T follicular helper cell (primary cell): Measurements from ENCODE around the gene TMEM204.

ENCODE experiments used
- DNase-seq: peaks from one replicate; pipeline ENCODE4 v3.0.0-alpha.2; 2020; ENCODE audit warnings: low read depth
- total RNA-seq, 2 experiments: gene quantifications; one replicate each; lab custom pipeline; 2026; lab: John Stamatoyannopoulos, UW

Gene TMEM204
- total RNA-seq = 15.1 to 122 reads per million in 2 experiments

DNA sequence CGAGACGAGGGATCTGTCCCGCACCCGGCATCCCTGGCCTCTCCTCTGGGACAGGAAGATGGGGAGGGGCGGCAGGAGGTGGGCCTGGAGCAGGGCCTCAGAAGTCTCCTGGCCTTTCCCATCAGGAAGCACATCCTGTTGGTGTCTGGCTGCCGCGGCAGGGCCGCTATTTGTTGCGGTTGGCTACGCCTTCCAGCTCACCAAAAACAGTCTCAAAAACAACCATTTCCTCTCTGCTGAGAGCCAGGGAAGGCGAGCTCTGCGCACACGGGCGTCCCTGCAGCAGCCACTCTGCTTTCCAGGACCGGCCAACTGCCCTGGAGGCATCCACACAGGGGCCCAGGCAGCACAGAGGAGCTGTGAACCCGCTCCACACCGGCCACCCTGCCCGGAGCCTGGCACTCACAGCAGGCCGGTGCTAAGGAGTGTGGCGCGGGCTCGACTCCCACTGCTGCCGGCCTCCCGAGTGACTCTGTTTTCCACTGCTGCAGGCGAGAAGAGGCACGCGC lies at the start of gene TMEM204:
Gene TMEM204 (plus strand): TSS at position 224 of the 509 bp plus-strand sequence. CDS start 610 bp downstream, outside the sequence.
- no peak for DNase-seq

DNA sequence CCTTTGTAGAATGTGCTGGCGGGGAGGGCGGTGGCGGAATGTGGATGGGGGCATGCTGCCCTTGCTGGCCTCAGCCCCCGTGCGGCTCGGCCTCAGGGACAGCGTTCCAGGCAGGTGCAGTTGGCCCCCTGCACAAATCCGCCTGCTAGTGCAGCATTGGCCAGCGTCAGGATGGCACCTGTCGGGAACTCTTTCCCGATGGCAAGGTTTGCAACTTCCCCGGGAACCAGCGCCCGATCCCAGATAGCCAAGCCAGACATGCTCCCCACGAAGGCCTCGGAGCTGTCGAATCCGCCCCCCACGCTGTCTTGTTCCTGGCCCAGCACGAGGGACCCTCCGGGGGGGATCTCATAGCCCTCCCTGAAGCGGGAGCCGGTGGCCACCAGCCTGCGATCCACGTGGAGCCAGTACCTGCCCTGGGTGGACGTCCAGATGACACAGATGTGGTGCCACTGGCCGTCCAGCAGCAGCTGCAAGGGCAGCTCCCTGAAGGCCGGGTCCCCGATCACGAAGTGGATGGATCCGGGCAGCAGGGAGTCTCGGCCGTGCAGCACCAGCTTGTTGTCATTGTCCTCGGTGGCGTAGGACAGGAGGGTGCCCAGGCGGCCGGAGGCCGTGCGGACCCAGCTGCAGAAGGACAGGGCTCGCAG lies 47.5 kb upstream of the TMEM204 start:
- DNase-seq = no peak

DNA sequence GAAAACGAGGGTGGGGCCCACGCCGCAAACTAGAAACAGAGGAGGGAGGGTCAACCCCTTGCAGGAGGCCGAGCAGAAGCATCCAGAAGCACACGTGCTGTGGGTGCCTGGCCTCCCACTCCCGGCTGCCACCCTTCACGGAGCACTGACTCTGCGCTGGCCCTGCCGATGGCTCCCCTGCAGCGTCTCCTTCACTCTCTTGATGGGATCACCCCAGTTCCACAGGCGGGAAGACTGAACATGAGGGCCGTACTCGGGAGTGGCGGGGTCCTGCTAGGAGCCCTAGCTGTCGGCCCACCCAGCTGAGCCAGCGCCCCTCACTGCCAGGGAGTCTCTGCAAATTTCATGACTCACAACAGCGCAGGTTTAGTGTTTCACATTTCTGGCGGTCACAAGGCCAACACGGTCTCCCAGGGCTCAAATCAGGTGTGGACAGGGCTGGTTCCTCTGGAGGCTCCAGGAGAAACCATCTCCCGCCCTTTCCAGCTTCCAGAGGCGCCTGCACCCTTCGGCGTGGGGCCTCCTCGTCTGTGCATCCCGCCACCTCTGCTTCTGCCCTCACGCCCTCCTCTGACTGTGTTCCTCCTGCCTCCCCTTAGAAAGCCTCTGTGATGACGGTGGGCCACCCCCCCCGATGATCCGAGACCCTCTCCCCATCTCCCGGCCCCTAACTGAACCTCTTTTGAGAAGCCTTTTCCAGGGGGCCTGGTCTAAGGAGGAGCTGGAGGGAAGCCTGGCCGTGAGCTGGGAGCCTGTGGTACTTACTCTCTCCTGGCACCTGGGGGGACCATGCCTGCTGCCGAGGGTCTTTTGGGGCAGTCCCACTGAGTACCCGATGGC lies 46.7 kb upstream of the TMEM204 start:
- DNase-seq = no peak

DNA sequence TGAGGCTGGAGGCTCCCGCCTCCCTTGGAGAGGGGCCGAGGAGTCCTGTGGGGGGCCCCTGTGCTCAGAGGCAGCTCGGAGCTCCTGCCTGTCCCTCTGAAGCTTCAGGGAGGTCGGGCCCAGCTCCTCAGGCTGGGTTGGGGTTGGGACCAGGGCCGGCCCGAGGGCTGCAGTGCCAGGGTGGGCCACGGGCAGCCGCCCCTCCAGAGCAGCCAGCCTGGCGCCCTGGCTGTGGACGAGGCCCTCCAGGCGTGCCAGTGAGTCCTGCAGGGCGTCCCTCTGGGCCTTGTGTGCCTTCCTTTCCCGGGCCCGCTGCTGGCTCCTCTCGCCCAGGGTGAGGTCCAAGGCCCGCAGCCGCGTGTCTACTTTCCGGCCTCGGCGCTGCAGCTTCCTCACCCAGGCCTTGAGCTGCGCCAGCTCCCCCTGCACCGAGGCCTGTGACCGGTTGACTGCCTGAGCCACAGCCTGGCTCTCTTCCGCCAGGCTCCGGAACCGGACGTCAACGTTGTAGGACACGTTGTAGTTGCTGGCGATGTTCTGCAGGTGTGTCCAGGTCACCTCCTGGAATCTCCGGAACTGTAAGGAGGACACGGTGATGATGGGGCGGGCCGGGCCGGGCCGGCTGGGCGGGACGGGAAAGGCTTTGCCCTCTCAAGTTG lies 45.9 kb upstream of the TMEM204 start:
- no peak for DNase-seq

DNA sequence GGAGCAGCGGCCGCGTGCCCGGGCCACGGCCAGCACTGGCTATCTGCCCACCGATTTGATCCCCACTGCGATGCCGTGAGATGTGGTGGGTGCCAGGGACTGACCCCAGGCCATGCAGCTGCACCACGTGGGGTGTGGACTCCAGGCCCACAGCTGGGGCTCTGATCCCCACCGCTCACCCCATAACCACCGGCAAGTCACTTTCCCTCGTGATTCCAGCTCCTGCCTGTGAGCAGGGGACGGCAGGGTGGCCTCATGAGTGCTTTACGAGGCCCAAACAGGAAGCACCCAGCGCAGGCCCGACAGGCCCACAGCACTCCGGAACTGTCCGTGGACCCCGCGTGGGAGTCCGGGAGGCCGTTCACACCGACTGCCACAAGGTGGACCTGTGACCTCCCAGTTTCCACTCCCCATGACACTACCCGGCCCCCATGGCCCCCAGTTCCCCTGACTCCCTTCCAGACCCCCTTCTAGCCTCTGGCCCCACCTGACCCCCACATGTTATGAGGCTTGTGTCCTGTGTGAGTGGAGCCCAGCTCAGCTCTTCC lies 45.3 kb upstream of the TMEM204 start:
- no peak for DNase-seq

DNA sequence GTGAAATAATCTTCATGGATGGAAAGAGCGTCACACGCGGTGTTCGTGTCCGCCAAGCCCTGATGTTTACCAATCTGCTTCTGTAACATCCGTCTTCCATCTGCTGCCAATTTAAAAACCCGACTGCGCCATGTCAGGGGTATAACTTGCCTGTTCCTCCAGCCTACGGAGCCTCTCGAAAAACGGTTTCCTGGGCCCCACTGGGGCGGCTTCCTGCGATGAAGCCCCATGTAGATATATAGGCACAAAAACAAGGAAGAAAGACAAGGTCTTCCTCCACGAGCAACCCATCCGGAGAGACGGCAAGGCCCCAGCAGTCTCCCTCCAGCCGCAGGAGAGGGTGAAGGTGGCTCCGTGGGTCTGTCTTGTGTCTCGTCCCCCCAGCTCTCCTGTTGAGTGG lies 44.8 kb upstream of the TMEM204 start, which contains the start of gene PTX4:
Gene PTX4 (minus strand): TSS at position 326 of the 400 bp plus-strand sequence. CDS start 35 bp downstream, at position 291.
- DNase-seq = no peak

DNA sequence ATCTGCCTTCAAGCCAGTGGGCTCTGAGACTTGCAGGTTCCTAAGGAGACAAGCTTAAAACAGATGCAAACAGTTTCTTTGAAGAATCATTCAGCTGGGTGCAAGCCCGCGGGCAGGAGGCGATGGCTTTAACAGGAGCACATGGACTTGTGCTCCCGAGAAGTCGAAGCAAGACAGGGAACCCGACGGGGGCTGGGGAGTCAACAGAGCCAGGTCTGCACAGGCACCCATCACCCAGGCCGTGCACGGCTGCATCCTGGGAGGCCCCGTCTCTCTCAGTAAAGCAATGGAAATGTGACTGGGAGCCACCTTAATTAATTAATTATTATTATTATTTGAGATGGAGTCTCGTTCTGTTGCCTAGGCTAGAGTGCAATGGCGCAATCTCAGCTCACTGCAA lies 44.4 kb upstream of the TMEM204 start:
- no peak for DNase-seq

DNA sequence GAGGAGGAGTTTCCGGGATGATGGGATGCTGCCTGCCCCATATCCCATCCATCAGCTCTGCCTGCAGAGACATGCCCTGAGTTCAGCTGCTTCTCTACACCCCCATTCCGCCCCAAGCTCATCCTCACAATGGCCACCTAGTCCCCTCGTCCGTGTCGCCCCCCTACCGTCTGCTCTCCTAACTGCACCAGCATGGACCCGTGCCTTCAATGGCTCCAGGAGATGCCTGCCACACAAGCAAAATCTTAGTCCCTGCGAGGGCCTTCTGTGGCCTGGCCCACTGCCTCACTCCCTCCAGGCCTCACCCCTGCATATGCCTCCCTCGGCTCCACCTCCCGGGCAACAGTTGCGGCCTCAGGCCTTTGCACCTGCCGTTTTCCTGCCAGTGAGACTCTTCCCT lies 42.1 kb upstream of the TMEM204 start:
- no peak for DNase-seq

DNA sequence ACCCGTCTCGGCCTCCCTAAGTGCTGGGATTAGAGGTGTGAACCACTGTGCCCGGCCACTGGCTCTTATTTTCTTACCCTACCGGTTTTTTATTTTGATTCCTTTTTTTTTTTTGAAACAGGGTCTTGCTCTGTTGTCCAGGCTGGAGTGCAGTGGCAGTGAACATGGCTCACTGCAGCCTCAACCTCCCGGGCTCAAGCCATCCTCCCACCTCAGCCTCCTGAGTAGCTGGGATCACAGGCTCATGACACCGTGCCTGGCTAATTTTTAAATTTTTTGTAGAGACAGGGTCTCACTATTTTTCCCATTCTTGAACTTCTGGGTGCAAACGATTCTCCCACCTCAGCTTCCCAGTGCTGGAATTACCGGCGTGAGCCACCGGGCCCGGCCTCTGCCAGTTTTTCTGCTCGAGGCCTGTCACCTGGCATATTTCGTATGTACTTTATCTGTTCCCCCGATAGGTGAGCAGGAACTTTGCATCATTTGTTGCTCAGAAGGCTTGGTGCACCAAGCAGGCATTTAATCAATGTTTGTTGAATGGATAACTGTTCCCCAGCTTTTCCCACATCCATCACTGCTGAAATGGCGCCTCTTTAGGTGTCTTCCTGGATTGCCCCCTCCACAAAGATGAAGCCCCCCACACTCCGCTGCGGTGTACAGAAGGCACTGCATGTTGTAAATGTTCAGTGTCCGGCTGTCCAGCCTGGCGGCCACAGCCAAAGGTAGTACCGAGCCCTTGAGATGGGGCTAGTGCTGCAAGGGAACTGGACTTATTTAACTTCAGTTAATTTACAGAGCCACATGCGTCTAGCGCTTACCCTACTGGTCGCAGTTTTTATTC lies 41.2 kb upstream of the TMEM204 start:
- DNase-seq = no peak

DNA sequence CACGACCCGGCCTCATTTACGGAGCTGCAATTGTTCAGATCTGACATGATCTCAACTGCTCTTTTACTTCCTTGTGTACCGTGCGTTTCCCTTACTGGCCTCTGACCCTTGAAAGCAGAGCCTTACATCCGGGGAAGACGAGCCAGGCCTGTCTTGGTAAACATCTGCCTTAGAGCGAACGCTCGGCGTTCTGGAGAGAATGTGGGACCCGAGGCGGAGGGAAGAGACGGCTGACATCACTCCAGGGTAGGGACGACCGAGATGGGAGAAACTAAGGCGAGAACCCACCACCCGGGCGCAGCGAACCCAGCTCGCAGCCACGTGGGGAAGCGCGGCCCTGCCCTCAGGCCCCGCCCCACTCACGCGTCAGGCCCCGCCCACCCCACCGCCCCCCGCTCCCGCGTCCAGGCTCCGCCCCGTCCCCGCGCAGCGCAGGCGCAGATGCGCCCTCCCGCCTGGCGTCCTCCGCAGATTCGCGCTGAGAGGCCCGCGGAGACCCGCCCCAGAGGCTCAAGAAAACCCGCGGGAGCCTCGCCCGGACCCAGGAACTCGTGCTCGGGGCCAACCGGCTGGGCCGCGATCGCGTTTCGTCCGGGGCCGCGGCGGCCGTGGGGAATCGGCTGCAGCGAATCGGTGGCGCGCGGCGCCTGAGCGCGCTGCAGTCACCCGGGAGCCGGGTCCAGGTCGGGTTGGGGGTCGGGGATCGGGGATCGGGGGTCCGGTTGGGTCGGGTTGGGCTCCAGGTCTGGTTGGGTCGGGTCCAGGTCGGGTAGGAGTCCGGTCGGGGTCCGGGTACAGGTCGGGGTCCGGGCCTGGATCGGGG lies 40.3 kb upstream of the TMEM204 start, which contains the start of gene TELO2:
Gene TELO2 (plus strand): TSS at position 438 of the 823 bp plus-strand sequence. CDS start 922 bp downstream, outside the sequence.
- peak; percentile 80 for DNase-seq

DNA sequence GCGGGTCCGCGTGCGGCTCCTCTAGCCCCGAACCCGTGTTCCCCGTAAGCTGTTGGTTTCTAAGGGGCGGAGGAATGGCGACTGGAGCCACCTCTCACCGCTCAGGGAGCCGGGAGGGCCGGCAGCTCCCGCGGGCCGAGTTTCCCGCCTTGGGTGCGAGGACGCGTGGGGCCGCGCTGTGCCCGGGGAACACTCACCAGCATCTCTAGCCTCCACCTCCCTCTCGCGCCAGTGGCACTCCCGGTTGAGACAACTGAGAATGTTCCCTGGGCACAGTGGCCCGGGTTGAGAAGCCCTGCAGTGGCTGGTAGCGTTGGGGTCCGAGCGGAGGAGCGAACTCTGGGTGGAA lies 39.7 kb upstream of the TMEM204 start:
- DNase-seq = no peak

DNA sequence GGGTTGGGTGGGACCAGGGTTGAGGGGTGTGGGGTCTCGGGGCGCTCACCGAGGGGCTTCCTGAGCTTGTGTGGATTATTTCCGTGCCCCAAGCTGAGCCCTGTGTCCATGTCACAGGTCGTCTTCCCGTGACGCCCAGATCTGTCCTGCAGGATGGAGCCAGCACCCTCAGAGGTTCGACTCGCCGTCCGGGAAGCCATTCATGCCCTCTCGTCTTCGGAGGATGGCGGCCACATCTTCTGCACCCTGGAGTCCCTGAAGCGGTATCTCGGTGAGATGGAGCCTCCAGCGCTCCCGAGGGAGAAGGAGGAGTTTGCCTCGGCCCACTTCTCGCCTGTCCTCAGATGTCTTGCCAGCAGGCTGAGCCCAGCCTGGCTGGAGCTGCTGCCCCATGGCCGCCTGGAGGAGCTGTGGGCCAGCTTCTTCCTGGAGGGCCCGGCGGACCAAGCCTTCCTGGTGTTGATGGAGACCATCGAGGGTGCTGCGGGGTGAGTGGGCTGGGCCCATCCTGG lies 39.3 kb upstream of the TMEM204 start:
- no peak for DNase-seq

DNA sequence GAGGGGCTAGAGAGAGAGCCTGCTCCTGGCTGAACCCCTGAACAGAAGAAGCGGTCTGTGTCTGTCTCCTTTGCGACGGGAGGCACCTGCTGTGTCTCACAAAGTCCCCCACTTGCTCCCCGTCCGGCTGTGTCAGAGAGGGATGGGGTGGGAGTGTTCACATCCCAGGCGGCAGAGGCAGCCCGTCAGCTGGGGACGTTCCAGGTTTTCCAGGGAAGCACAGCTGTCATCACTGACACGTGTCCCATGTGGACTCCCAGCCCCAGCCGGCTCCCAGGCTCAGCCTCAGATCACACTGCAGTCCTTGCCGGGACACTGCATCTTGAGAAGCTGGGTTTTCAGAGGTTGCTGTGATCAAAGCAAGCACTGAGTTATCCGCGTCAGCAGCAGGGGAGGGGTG lies 38.8 kb upstream of the TMEM204 start:
- DNase-seq = no peak

DNA sequence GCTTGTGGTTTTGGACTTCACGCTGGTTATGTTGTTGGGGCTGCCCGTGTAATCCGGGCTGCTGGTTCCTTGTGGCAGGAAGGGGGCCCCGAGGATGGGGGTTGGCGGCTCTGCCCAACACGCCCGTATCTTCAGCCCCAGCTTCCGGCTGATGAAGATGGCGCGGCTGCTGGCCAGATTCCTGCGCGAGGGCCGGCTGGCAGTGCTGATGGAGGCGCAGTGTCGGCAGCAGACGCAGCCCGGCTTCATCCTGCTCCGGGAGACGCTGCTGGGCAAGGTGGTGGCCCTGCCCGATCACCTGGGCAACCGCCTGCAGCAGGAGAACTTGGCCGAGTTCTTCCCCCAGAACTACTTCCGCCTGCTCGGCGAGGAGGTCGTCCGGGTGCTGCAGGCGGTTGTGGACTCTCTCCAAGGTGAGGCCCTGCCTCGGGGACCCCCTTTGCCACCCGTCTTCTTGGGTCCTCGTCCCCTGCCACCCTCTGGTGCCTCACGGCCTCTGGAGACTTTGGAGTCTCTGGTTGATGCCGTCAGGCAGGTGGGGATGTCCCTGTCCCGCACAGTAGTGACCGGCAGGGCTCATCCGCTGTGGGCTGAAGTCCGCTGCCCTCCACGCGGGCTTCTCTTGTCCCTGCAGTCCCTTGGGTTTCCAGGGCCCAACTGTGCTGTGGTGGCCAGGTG lies 38.1 kb upstream of the TMEM204 start:
- DNase-seq = no peak

DNA sequence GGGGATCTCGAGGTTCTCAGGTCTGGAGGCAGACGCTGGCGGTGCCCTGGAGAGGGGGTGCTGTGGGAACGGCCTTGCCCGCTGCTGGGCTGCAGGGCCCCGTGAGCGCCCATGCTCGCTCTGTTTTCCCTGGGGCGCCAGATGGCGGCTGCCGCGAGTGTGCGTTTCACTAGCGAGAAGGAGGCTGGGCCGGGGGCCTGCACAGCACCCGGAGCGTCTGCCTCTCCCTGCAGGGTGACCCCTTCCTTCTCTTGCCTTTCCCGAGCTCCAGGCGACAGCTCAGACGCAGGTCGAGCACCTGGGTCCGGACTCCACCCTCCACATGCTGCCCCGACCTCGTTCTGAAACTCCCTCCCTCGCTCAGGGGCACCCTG lies 37.6 kb upstream of the TMEM204 start:
- DNase-seq = no peak

DNA sequence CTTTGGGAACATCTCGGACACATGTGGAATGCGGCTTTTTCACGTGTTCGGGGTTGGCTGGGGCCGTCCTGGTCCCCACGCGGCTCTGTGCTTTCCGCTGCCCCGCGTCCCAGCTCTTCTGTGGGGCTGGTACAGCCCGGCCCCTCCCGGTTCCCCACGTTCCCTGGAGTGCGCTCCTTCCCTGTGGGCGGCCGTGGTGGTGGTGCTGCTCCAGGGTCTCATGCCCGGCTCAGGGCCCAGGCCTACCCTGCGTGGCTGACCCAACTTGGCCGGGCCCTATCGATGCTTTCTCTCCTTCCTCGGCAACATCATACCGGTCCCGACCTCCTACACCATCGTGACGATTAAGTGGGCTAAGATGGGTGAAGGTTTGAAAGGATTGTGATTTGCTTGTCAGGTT lies 37.0 kb upstream of the TMEM204 start:
- no peak for DNase-seq

DNA sequence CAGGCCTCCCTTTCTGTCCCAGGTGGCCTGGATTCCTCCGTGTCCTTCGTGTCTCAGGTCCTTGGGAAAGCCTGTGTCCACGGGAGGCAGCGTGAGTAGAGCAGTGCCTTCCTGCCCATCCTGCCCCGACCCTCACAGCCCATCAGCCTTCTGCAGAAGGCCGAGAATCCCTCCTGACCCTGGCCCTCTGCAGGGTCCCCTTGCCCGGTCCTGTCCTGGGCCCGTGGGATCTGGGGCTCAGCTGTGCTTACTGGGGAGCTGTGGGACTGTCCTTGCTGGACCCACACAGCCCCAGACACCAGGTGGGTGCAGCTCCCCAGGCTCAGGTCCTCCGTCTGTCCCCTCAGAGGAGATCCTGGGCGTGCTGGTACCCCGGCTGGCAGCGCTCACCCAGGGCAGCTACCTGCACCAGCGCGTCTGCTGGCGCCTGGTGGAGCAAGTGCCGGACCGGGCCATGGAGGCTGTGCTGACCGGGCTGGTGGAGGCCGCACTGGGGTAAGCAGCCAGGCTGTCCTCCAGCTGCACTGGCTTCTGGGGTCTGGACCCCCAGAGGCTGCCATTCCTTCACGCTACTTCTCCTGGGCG lies 36.4 kb upstream of the TMEM204 start:
- DNase-seq = no peak

DNA sequence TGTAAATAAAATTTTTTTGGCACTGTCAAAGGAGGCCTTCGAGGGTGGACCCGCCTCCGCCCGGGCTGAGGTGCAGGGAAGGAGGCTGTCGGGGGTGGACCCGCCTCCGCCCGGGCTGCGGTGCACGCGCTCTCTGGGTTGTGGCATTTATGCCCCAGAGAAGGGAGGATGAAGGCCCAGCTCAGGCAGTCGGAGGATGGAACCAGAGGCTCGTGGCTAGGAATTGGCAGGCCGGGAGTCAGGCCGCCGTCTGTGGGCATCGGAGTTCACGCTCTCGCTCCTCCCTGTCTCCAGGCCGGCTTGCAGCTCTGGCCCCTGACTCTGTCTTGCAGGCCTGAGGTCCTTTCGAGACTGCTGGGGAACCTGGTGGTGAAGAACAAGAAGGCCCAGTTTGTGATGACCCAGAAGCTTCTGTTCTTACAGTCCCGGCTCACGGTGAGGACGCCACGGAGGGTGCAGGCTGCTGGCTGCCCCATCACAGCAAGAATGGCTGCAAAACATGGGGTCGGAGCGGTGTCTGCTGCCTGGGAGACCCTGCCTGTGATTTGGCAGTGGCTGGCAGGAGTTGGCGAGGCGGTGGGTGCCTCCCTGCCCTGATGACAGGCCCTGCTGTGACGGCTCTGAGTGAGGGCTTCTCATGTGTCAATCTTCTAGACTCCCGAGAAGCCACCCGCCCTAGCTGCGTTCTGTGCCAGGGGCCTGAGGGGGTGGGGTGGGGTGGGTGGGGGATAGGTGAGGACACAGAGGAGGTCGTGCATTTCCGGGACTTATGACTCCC lies 34.4 kb upstream of the TMEM204 start:
- no peak for DNase-seq
